Left renal pelvis (tissue), 4 donors: ENCODE data around the gene KCNS3. TPM values are rescaled to one million over a fixed set of nuclear protein-coding genes. Genes with fewer than 3 reads are reported as not detected.

Experiments used
- DNase-seq, 4 donors: peaks; one replicate each; pipeline ENCODE4 v3.0.0-alpha.2; 2013; ENCODE audit warnings: low read depth in 4 of 4, low spot score in 3 of 4
- polyA plus RNA-seq, 4 donors: library from polyadenylated mRNA; unstranded; fragments of 120-200 nt; gene quantifications; one replicate each; pipeline ENCODE4 v1.2.1, GENCODE V29; 2013; ENCODE audit not compliant: insufficient read length in 4 of 4

Gene KCNS3
- polyA plus RNA-seq, 4 donors: 1.6 to 9.8 (median 7.5) TPM

- no peak for DNase-seq
Observed at GRCh38 chr2:17876590-17876989, 1.9 kb upstream of the KCNS3 start.

- DNase-seq: no peak
Observed at GRCh38 chr2:17877811-17878280, 621 bp upstream of the KCNS3 start.

GRCh38 chr2:17879137-17879912 lies 858 bp downstream of the KCNS3 start:
- DNase-seq: peak in 2 of 4 donors; percentile 24 to 33

DNA sequence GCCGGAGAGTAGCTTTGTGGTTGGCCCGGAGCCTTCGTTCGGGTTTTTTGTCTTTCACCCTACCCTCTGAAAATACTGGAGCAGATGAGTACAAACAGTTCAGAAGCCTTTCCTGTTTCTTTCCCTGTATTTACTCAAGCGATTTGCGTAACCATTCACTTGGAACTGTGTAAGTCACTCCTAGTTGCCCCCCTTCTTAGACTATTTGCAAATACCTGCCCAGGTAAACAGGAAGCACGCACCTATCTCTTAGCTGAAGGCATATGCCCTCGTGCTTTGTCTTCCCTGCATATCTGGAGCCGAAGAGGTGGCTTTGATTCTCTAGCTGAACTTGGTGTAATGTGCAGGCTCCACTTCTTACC lies 1.4 kb downstream of the KCNS3 start:
- no peak for DNase-seq

GRCh38 chr2:17892770-17893534 lies 14.5 kb downstream of the KCNS3 start:
- no peak for DNase-seq

DNA sequence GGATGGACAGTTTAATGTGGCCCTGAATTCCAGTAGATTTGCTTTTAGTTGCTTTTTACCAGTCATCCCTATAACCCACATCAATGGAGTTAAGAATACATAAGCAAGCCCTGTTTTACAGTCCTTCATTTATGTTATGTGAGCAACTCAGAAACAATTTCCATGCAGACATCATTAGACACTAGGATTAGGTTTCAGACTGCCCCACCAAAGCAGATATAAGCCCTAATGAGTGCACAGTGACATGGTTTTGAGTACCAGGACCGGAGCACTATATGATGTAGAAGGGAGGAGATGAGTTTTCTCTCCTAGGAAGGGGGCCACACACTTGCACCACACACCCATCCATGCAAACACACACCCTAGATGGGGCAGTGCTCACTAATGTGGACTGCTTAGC lies 15.5 kb downstream of the KCNS3 start:
- no peak for DNase-seq

DNA sequence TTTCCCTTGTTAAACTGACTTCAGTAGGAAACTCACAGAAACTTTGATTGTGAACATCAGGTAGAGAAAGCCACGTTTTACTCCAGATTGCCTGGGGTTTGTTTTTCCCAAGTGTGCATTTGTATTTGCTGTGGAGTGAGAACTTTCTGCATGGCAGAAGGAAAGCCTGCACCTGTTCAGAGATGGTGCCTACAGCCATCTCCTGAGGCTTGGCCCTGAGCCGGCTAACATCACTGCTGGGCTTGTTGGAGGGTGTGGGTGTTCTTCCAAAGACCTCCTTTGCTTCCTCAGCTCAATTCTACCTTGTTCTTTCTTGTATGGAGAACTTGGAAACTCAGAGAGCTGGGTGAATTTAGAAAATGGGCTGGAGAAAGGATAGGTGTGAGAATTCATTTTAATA lies 16.1 kb downstream of the KCNS3 start:
- no peak for DNase-seq

DNA sequence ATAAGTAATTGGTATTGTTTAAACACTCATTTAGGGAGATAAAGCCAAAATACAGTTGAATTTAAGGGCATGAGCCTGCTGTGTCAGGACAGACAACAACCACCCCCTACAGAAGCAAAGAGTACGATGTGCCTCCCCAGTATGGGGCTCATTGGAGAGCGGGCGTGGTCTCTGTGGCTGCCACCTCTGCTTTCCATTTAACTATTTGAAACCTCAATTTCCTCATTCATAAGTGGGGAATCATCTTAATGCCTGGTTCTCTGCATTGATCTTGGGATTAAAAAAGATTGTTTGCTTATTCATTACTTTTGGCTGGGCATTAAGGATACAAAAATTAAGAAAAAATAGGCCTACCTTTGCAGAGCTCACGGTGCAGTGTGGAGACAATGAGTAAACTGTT lies 21.4 kb downstream of the KCNS3 start:
- no peak for DNase-seq

GRCh38 chr2:17901246-17901645 lies 22.8 kb downstream of the KCNS3 start:
- no peak for DNase-seq

DNA sequence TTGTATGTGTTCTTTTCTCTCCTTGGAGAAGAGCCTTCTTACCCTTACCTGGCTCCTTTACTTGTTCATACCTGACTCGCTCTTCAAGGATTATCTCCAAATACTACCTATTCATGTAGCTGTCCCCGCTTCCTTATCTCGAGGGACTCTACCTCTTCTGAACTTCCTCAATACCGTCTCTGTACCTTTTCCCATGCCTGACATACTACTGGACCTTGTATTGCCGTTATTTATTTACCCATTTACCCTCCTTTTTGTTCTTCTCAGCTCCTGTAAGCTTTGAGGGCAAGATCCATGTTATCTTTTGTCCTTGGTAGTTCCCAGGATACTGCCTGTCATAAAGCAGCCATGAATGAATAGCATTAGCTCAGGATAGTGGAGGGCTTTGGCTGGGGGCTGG lies 32.5 kb downstream of the KCNS3 start:
- DNase-seq: no peak

DNA sequence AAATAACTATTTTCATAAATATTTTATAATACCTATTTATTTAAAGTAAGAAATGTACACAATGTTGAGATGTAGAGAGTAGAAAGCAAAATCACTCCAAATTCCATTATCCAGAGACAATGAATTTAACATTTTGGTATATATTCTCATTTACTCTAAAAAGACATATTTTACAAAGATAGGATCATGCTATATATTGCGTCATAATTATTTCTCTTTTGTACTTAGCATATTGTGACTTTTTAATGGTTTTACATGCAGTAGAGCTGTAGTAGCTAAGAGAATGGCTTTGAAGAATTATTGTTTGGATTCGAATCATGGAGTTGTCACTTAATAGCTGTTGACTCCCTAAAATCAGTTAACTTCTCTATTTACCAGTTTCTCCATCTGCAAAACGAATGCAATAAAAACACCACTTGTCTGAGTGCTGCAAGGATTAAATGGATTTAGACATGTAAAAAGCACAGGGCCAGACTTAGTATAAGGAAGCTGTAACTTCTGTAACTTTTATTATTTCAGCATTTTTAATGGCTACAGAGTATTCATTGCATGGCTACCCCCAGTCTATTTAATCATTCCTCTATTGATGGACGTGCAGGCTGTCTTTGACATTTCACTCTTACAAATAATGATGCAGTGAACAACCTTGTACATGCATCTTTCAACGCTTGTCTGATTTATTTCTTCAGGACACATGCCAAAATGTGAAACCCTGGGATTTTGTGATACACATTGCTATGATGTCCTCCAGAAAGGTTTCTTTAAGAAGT lies 33.2 kb downstream of the KCNS3 start:
- DNase-seq: no peak

- peak in 1 of 4 donors; percentile 21 for DNase-seq
Observed at GRCh38 chr2:17912266-17912691, 33.8 kb downstream of the KCNS3 start.

GRCh38 chr2:17915099-17915498 lies 36.6 kb downstream of the KCNS3 start:
- DNase-seq: no peak

GRCh38 chr2:17915811-17916518 lies 37.5 kb downstream of the KCNS3 start:
- no peak for DNase-seq

GRCh38 chr2:17916584-17916983 lies 38.1 kb downstream of the KCNS3 start:
- DNase-seq: no peak

GRCh38 chr2:17918789-17919188 lies 40.3 kb downstream of the KCNS3 start:
- peak in 1 of 4 donors; percentile 3 for DNase-seq

- DNase-seq: no peak
Observed at GRCh38 chr2:17930773-17931172, 52.3 kb downstream of the KCNS3 start.

- DNase-seq: no peak
Observed at GRCh38 chr2:17933256-17933655, 54.8 kb downstream of the KCNS3 start.

GRCh38 chr2:17934721-17935120 lies 56.3 kb downstream of the KCNS3 start:
- no peak for DNase-seq

GRCh38 chr2:17935242-17935885 lies 56.9 kb downstream of the KCNS3 start:
- no peak for DNase-seq
